ENCODE results near the gene ZNF45. TPM values are rescaled to one million over a fixed set of nuclear protein-coding genes. Genes with fewer than 3 reads are reported as not detected.
"Not testable (repeated sequence)": the region's sequence is repeated elsewhere in the genome, so short reads cannot be mapped to it uniquely, and the experiment has no call there.

ZNF45 gene
- polyA plus RNA-seq, 3 donors from 2014 or later, result 6.5 to 15.9 (median 7.7) TPM

DNA sequence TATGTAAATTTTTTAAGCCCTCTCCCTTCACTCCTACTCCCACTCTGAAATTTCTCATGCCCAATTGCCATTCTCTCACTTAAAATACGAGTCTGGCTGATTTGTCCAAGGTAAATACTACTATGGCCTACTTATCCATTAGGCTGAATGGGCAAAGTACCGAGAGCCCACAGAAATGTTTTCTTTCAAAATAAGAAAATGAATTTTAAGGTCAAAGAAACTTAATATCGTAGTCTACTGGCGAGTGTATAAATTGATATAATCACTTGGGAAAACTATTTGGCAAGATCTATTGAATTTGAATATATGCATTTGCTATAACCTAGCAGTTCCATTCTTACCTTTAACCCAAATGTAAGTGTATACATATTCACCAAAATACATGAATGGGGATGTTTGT is 32.7 kb downstream of the ZNF45 start:
- H3K4me1 Mint-ChIP-seq, result peaks cover 21 to 30% of the 10 kb centered on the region in 2 donors
- peaks cover 2 to 8% (median 4%) of the 10 kb centered on the region in 3 donors for H3K27me3 Mint-ChIP-seq (ENCODE audit: low read depth in 3 of 3)
- peak overlapping the region in 1 of 6 donors; percentile 41 for H3K27ac Mint-ChIP-seq
- no peak for DNase-seq
- peaks cover 47 to 80% (median 59%) of the 10 kb centered on the region in 6 donors for H3K9me3 Mint-ChIP-seq
- H3K4me3 Mint-ChIP-seq, result peak overlapping the region; percentile 90 to 97 (median 95)
- H3K36me3 Mint-ChIP-seq, result peaks cover 51 to 63% (median 55%) of the 10 kb centered on the region in 3 donors

DNA sequence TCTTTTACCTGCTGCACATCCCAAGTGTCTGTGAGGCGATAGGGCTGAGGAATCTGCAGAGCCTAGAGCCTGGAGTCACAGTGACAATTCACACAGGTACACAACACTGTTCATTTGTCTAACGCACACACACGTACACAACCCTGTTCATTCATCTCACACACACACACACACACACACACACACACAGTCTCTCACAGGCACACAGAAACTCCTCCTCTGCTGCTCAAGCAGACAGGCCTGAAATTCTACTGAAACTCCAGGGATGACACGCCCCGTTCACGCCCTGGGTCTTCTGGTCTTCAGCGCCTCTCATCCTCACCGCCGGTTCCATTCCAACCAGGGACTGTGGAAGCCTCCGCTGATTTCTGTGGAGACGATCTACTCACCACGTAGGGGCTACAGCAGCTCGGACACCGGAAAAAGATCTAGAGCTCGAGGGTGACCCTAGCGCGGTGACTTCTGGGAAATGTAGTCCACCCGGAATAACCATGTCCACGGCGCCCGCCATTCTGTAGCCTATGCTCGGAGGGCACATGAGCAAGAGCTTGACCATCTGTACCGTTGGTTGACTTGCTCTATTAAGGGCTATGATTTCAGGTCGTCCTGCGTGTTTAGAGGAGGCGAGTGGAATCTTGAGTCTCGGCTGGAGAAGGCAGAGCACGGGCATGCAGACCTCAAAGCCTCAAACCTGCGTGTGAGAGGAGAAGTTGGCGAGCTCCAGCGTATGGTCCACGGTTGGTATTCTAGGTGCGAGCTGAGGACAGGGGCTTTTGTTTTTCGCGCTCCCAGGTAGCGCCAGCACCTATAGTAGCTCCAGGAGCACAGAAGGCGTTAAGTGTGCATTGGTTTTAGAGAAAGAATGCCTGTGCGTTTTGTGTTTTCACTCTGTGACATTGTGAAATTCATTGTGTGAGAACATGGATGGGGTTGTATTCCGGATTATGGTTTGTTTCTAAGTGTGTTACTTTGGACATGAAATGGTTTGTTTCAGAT is 33.4 kb downstream of the ZNF45 start:
- H3K27me3 Mint-ChIP-seq (ENCODE audit: low read depth in 3 of 3), result peaks cover 0 to 6% (median 4%) of the 10 kb centered on the region in 3 donors
- peak overlapping the region; percentile 90 to 97 (median 95) for H3K4me3 Mint-ChIP-seq
- peaks cover 49 to 60% (median 55%) of the 10 kb centered on the region in 3 donors for H3K36me3 Mint-ChIP-seq
- H3K9me3 Mint-ChIP-seq, result peaks cover 42 to 77% (median 53%) of the 10 kb centered on the region in 6 donors
- DNase-seq, result peak; percentile 60 to 63 (median 61)
- H3K27ac Mint-ChIP-seq, result peak overlapping the region; percentile 78 to 91 (median 88)
- H3K4me1 Mint-ChIP-seq, result peaks cover 21 to 30% of the 10 kb centered on the region in 2 donors

DNA sequence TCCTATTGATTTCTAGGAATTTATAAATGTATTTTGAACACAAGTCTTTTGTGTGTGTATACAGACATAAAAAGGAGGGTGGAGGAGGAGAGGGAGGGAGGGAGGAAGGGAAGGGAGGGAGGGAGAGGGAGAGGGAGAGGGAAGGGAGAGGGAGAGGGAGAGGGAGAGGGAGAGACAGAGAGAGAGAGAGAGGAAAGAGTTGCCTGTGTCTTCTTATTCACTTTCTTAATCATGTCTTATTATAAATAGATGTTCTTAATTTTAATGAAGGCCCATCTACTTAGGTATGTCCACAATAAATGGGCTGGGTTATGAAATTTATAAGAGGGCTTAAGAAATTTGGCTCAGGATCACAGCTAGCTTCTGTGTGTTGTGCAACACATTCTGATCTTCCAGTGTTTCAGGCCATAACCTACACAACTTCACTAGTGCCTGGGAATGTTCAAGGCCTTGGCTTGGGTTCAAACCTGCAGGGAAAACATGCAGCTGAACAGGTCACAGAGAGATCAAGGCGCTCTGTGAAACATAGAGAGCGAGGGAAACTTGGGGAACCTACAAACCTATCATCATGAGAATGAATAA is 39.3 kb downstream of the ZNF45 start:
- peaks cover 39 to 41% (median 41%) of the 10 kb centered on the region in 3 donors for H3K36me3 Mint-ChIP-seq
- no peak for DNase-seq

DNA sequence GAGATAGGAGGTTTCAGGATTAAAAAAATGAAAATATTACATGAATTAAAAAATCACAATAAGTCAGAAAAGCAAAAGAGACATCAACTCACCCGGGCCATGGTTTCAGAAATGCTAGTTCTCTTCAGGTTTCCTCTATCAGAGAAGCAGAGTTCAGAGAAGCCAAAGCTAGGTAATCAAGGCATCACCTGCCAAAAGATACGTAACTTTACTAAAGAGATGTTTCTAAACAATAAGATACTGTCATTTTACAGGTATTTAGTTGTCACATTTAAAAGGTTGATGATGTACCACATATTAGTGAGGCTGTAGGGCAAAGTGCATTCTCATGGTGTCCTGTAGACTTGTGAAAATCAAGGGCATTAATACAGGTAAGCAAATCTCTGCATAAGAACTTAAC is 51.2 kb downstream of the ZNF45 start, which contains the start of gene ZNF404:
Gene ZNF404, minus strand, starts transcription at position 101 of the 400 bp plus-strand sequence.
- H3K4me1 Mint-ChIP-seq, result no peaks in the 10 kb centered on the region
- H3K4me3 Mint-ChIP-seq, result no peak within 1 kb of the TSS
- no peaks in the 10 kb centered on the region for H3K27me3 Mint-ChIP-seq (ENCODE audit: low read depth in 3 of 3)
- peaks cover 35 to 38% (median 38%) of the 10 kb centered on the region in 3 donors for H3K36me3 Mint-ChIP-seq
- DNase-seq, result no peak
- no peak within 1 kb of the TSS for H3K27ac Mint-ChIP-seq
- H3K9me3 Mint-ChIP-seq, result peaks cover 38 to 92% (median 78%) of the 10 kb centered on the region in 6 donors

More for the DNA sequence above, 39.3 kb downstream of the ZNF45 start:
- H3K4me3 Mint-ChIP-seq, result no peak overlapping the region
- H3K9me3 Mint-ChIP-seq, result peaks cover 25 to 74% (median 48%) of the 10 kb centered on the region in 6 donors
- no peak overlapping the region for H3K27ac Mint-ChIP-seq
- H3K4me1 Mint-ChIP-seq, result peaks cover 4 to 12% of the 10 kb centered on the region in 2 donors
- peaks cover 0 to 3% (median 0%) of the 10 kb centered on the region in 3 donors for H3K27me3 Mint-ChIP-seq (ENCODE audit: low read depth in 3 of 3)

DNA sequence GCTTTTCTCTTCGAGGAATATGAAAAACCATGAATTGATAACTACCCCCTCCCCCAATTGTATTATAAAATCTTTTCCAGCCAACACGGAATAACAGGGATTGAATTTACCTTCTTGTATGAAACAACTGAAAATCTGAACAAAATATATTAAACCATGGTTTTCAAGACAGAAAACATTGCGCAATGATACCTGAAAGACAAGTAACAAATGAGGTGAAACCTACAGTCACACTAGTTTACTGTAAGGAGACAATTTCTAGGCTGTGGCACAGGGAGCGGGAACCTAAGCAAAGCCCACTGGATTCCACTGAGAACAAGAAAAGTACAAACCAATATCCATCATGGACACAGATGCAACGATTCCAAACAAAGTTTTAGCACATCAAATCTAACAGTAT is 54.6 kb downstream of the ZNF45 start:
- H3K9me3 Mint-ChIP-seq, result peaks cover 47 to 86% (median 71%) of the 10 kb centered on the region in 6 donors
- H3K4me3 Mint-ChIP-seq, result no peak overlapping the region
- H3K4me1 Mint-ChIP-seq, result no peaks in the 10 kb centered on the region
- H3K27me3 Mint-ChIP-seq (ENCODE audit: low read depth in 3 of 3), result peaks cover 0 to 2% (median 0%) of the 10 kb centered on the region in 3 donors
- no peak for DNase-seq
- H3K27ac Mint-ChIP-seq, result no peak overlapping the region
- H3K36me3 Mint-ChIP-seq, result peaks cover 39 to 46% (median 44%) of the 10 kb centered on the region in 3 donors

DNA sequence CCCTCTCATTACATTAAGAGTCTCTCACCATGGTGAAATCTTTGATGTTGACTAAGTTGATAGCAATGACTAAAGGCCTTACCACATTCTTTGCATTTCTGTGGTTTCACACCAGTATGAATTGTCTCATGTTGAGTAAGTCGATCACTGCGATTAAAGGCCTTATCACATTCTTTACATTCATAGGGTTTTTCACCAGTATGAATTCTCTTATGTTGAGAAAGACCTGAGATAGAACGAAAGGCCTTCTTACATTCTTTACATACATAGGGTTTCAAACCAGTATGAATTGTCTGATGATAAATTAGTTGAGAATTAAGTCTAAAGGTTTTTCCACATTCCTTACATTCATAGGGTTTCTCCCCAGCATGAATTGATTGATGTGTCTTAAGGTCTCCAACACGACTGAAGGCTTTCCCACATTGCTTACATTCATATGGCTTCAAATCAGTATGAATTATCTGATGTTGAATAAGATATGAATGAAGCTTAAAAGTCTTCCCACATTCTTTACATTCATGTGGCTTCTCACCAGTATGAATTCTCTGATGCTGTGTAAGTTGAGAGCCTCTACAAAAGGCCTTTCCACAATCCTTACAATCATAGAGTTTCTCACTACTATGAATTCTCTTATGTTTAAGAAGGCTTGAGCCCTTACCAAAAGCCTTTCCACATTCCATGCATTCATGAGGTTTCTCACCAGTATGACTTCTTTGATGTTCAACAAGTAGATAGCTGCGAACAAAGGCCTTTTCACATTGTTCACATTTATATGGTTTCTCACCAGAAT is 62.3 kb downstream of the ZNF45 start:
- DNase-seq, result no peak
- H3K4me1 Mint-ChIP-seq, result no peaks in the 10 kb centered on the region
- H3K27me3 Mint-ChIP-seq (ENCODE audit: low read depth in 3 of 3), result no peaks in the 10 kb centered on the region
- no peak overlapping the region for H3K27ac Mint-ChIP-seq
- peaks cover 18 to 35% (median 31%) of the 10 kb centered on the region in 3 donors for H3K36me3 Mint-ChIP-seq
- no peak overlapping the region for H3K4me3 Mint-ChIP-seq
- H3K9me3 Mint-ChIP-seq, result peaks cover 33 to 89% (median 74%) of the 10 kb centered on the region in 6 donors

DNA sequence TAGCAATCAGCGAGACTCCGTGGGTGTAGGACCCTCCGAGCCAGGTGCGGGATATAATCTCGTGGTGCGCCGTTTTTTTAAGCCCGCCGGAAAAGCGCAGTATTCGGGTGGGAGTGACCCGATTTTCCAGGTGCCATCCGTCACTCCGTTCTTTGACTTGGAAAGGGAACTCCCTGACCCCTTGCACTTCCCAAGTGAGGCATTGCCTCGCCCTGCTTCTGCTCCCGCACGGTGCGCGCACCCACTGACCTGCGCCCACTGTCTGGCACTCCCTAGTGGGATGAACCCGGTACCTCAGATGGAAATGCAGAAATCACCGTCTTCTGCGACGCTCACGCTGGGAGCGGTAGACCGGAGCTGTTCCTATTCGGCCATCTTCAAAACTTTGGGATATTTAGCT is 68.2 kb downstream of the ZNF45 start:
- not testable (repeated sequence) for H3K27me3 Mint-ChIP-seq (ENCODE audit: low read depth in 3 of 3); H3K27ac Mint-ChIP-seq; H3K36me3 Mint-ChIP-seq; H3K4me1 Mint-ChIP-seq; DNase-seq; H3K4me3 Mint-ChIP-seq
- H3K9me3 Mint-ChIP-seq, result peaks cover 31 to 63% (median 59%) of the 10 kb centered on the region in 6 donors

Other genes starting within 250 kb of the ZNF45 start
- gene IRGC, start 219.2 kb downstream of the ZNF45 start, polyA plus RNA-seq, result under 1 TPM in 1 of 3 donors, not detected in 2; 0.13 TPM
- gene SMG9, start 180.3 kb downstream of the ZNF45 start, polyA plus RNA-seq, result 1 to 10 TPM; 1.9 to 9.3 (median 5.1) TPM
- under 1 TPM in 2 of 3 donors, not detected in 1; 0.19 to 0.27 TPM for gene KCNN4, start 154.3 kb downstream of the ZNF45 start, polyA plus RNA-seq
- gene LYPD5, start 132.8 kb downstream of the ZNF45 start, polyA plus RNA-seq, result 1 to 10 TPM in 1 of 3 donors, not detected in 2; 3.4 TPM
- 1 to 10 TPM in 2 of 3 donors, not detected in 1; 1.7 to 3.2 TPM for gene ZNF283, start 108.0 kb downstream of the ZNF45 start, polyA plus RNA-seq
- 1 to 10 TPM; 1.6 to 5.5 (median 2.3) TPM for gene ZNF404, start 51.3 kb downstream of the ZNF45 start, polyA plus RNA-seq
- 1 to 10 TPM in 1 of 3 donors, under 1 TPM in 1, not detected in 1; 0.67 to 3.0 TPM for gene ZNF221, start 15.9 kb upstream of the ZNF45 start, polyA plus RNA-seq
- gene ZNF155, start 48.9 kb upstream of the ZNF45 start, polyA plus RNA-seq, result 1 to 10 TPM; 2.1 to 3.0 (median 2.6) TPM
- 1 to 10 TPM; 1.7 to 2.8 (median 2.5) TPM for gene ZNF230, start 67.7 kb upstream of the ZNF45 start, polyA plus RNA-seq
- 1 to 10 TPM in 2 of 3 donors, not detected in 1; 2.3 to 3.4 TPM for gene ZNF222, start 90.1 kb upstream of the ZNF45 start, polyA plus RNA-seq
- gene ZNF223, start 116.8 kb upstream of the ZNF45 start, polyA plus RNA-seq, result 1 to 10 TPM; 1.7 to 2.5 (median 2.3) TPM
- under 1 TPM; 0.24 to 0.99 (median 0.84) TPM for gene ZNF284, start 136.9 kb upstream of the ZNF45 start, polyA plus RNA-seq
- gene ZNF224, start 159.1 kb upstream of the ZNF45 start, polyA plus RNA-seq, result 10 to 100 TPM in 1 of 3 donors, 1 to 10 TPM in 2; 5.8 to 11.6 (median 7.2) TPM
- 1 to 10 TPM; 1.2 to 4.8 (median 2.4) TPM for gene ZNF225, start 178.1 kb upstream of the ZNF45 start, polyA plus RNA-seq
- gene ZNF234, start 206.3 kb upstream of the ZNF45 start, polyA plus RNA-seq, result 1 to 10 TPM; 2.7 to 7.4 (median 6.1) TPM
- gene ZNF226, start 229.8 kb upstream of the ZNF45 start, polyA plus RNA-seq, result 10 to 100 TPM; 23.1 to 41.4 (median 24.3) TPM